Measurements from ENCODE around the gene MDM4. TPM values are rescaled to one million over a fixed set of nuclear protein-coding genes. Genes with fewer than 3 reads are reported as not detected.
A peak's percentile ranks its signal among the peaks of the same experiment; 100 is the strongest.

The MDM4 gene
- polyA plus RNA-seq, 6 donors from 2014 or later: 12.6 to 50.8 (median 28.2) TPM

- no peaks in the 10 kb centered on the region for H3K27me3 Mint-ChIP-seq
- peak overlapping the region; percentile 96 to 99 (median 98) for H3K4me3 Mint-ChIP-seq
- H3K4me1 Mint-ChIP-seq: peaks cover 76 to 82% (median 81%) of the 10 kb centered on the region in 3 donors
- ATAC-seq (ENCODE audit: low read depth in 2 of 2) (peak; percentile 57 to 61), DNase-seq (peak; percentile 64)
- H3K36me3 Mint-ChIP-seq: peaks cover 4 to 10% of the 10 kb centered on the region in 2 donors
- peak overlapping the region; percentile 93 to 99 (median 98) for H3K27ac Mint-ChIP-seq
- peaks cover 0 to 3% (median 0%) of the 10 kb centered on the region in 7 donors for H3K9me3 Mint-ChIP-seq
These were observed 21.0 kb upstream of the MDM4 start for GRCh38 chr1:204495078-204495753.

DNA sequence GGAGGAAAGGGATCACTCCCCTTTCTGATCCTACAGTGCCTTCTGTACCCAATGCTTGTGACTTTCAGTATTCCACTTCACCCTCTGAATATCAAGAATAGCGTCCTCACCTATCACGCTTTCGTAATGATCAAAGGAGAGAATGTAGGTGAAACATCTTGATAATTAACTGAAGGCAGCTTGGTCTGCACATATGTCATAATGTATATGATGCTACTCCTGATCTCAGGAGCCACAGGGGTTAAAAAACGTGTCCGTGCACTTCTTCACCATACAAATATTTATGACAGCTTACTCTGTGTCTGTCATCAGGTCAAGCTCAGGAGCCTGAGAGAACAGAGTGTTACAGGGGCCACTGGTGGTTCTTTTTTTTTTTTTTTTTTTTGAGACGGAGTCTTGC is 20.4 kb upstream of the MDM4 start:
- Mint-ChIP-seq H3K4me1 (peaks cover 71 to 81% (median 77%) of the 10 kb centered on the region in 3 donors), H3K27ac (peak overlapping the region; percentile 93 to 99 (median 98)), H3K27me3 (no peaks in the 10 kb centered on the region), H3K4me3 (peak overlapping the region; percentile 96 to 99 (median 98)), H3K9me3 (peaks cover 0 to 3% (median 0%) of the 10 kb centered on the region in 7 donors), H3K36me3 (peaks cover 0 to 7% of the 10 kb centered on the region in 2 donors)
- ATAC-seq (ENCODE audit: low read depth in 2 of 2) (no peak), DNase-seq (no peak)

DNA sequence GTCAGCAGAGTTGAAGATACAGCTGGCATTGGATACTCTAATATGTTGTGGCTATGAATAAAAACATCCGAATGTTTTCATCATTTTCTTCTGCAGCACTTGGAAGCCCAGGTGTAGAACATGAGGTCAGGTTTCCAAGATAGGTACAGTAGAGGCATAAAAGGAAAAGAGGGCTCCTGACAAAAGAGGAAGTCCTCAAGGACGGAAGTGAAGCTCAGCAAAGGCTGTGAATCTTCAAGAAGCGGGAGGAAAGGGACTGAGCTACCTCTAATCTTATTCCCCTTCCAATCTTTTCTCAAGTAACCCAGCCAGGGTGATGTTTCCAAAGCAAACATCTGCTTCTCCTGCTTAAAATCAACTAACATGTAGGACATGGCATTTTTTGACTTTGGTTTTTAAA is 17.2 kb upstream of the MDM4 start:
- Mint-ChIP-seq H3K9me3 (peaks cover 0 to 3% (median 0%) of the 10 kb centered on the region in 7 donors), H3K4me1 (peaks cover 59 to 80% (median 71%) of the 10 kb centered on the region in 3 donors), H3K36me3 (no peaks in the 10 kb centered on the region), H3K27ac (peak overlapping the region; percentile 86 to 97 (median 90)), H3K27me3 (no peaks in the 10 kb centered on the region), H3K4me3 (peak overlapping the region in 7 of 8 donors; percentile 9 to 81 (median 55))
- DNase-seq (peak; percentile 50), ATAC-seq (ENCODE audit: low read depth in 2 of 2) (peak in 1 of 2 donors; percentile 9)

DNA sequence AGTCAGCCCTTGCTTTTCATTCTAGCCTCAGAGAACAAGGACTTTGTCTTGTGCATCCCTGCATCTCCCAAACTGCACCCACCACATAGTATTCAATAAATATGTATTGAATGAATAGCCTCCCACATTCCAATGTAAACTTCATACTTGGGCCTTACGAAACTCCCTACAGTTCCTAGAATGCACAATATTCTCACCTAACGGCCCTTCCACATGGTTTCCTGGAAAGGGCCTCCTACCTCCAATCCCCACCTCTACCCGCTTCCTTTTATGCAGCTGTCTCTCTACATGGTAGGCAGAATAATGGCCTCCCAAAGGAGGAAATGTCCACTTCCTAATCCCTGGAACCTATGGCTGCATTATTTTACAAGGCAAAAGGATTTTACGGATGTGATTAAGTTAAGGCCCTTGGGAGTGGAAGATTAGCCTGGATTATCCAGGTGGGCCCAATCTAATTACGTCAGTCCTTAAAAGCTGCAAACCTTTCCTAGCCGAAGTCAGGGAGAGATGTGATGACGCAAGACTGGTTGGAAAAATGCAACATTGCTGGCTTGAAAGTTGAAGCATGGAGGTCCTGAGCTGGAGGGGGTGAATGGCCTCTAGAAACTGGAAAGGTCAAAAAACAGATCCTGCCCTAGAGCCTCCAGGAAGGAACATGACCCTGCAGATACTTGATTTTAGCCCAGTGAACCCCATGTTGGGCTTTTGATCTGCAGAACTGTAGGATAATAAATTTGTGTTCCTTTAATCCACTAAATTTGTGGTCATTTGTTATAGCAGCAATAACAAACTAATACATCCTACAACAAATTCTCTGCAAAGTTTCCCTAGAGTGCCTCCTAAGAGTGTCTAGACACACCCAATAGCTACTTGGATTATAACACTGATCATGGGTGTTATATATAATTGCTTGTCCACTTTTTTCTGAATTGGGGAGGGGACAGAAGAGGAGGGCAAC is 16.4 kb upstream of the MDM4 start:
- H3K4me3 Mint-ChIP-seq: peak overlapping the region in 4 of 8 donors; percentile 9 to 63 (median 39)
- peaks cover 0 to 3% (median 0%) of the 10 kb centered on the region in 7 donors for H3K9me3 Mint-ChIP-seq
- no peaks in the 10 kb centered on the region for H3K36me3 Mint-ChIP-seq
- no peak for DNase-seq
- H3K4me1 Mint-ChIP-seq: peaks cover 59 to 82% (median 72%) of the 10 kb centered on the region in 3 donors
- no peaks in the 10 kb centered on the region for H3K27me3 Mint-ChIP-seq
- no peak for ATAC-seq (ENCODE audit: low read depth in 2 of 2)
- peak overlapping the region in 4 of 6 donors; percentile 86 to 97 (median 90) for H3K27ac Mint-ChIP-seq

GRCh38 chr1:204502241-204502640 is 14.0 kb upstream of the MDM4 start:
- Mint-ChIP-seq H3K27ac (peak overlapping the region in 2 of 6 donors; percentile 69 to 72), H3K27me3 (peaks cover 0 to 10% (median 6%) of the 10 kb centered on the region in 3 donors), H3K4me1 (peaks cover 58 to 77% (median 72%) of the 10 kb centered on the region in 3 donors), H3K4me3 (peak overlapping the region in 1 of 8 donors; percentile 10), H3K9me3 (peaks cover 0 to 11% (median 0%) of the 10 kb centered on the region in 7 donors), H3K36me3 (peaks cover 6 to 8% of the 10 kb centered on the region in 2 donors)
- DNase-seq: no peak
- ATAC-seq (ENCODE audit: low read depth in 2 of 2): no peak

GRCh38 chr1:204503122-204503912 is 12.9 kb upstream of the MDM4 start:
- peak in 1 of 2 donors; percentile 6 for ATAC-seq (ENCODE audit: low read depth in 2 of 2)
- Mint-ChIP-seq H3K4me3 (peak overlapping the region in 5 of 8 donors; percentile 7 to 85 (median 20)), H3K27me3 (peaks cover 0 to 10% (median 6%) of the 10 kb centered on the region in 3 donors), H3K36me3 (peaks cover 6 to 8% of the 10 kb centered on the region in 2 donors), H3K4me1 (peaks cover 54 to 76% (median 71%) of the 10 kb centered on the region in 3 donors), H3K27ac (peak overlapping the region in 5 of 6 donors; percentile 36 to 87 (median 69)), H3K9me3 (peaks cover 0 to 11% (median 0%) of the 10 kb centered on the region in 7 donors)
- DNase-seq: peak; percentile 66

DNA sequence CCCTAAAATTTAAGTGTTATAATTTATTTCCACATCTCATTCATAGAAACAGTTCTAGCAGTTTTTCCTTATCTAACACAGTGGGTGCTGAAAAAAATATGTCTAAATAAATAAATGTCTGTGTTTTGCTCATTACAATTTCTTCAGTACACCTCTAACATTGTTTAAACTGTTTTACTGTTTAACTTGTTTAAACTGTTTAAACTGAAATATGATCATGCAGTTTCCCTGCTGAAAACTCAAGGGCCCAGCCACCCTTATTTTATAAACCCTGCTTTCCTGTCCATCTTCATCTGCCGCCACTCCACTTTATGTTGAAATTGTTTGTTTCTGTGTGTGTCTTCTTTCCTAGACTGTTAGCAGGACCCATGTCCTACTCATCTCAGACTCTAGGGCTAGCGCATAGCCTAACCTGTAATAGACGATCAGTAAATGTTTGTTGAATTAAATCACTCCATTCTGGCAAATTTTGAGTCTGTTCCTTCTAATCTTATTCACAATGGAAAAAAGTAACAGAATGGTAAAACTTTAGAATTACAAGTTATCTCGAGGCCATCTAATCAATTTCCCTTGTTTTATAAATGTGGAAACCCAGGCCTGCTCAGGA is 12.2 kb upstream of the MDM4 start:
- Mint-ChIP-seq H3K27me3 (peaks cover 0 to 10% (median 6%) of the 10 kb centered on the region in 3 donors), H3K4me1 (peaks cover 50 to 76% (median 68%) of the 10 kb centered on the region in 3 donors), H3K9me3 (peaks cover 0 to 11% (median 0%) of the 10 kb centered on the region in 7 donors), H3K4me3 (peak overlapping the region in 2 of 8 donors; percentile 26), H3K36me3 (peaks cover 6 to 8% of the 10 kb centered on the region in 2 donors), H3K27ac (peak overlapping the region in 2 of 6 donors; percentile 49 to 69)
- ATAC-seq (ENCODE audit: low read depth in 2 of 2) (no peak), DNase-seq (no peak)

GRCh38 chr1:204505674-204506200 is 10.5 kb upstream of the MDM4 start:
- peak overlapping the region in 5 of 6 donors; percentile 96 to 100 (median 99) for H3K27ac Mint-ChIP-seq
- peaks cover 42 to 77% (median 65%) of the 10 kb centered on the region in 3 donors for H3K4me1 Mint-ChIP-seq
- peak overlapping the region; percentile 90 to 97 (median 94) for H3K4me3 Mint-ChIP-seq
- peaks cover 0 to 10% (median 6%) of the 10 kb centered on the region in 3 donors for H3K27me3 Mint-ChIP-seq
- ATAC-seq (ENCODE audit: low read depth in 2 of 2) (no peak), DNase-seq (no peak)
- peaks cover 6 to 8% of the 10 kb centered on the region in 2 donors for H3K36me3 Mint-ChIP-seq
- H3K9me3 Mint-ChIP-seq: peaks cover 0 to 11% (median 0%) of the 10 kb centered on the region in 7 donors

DNA sequence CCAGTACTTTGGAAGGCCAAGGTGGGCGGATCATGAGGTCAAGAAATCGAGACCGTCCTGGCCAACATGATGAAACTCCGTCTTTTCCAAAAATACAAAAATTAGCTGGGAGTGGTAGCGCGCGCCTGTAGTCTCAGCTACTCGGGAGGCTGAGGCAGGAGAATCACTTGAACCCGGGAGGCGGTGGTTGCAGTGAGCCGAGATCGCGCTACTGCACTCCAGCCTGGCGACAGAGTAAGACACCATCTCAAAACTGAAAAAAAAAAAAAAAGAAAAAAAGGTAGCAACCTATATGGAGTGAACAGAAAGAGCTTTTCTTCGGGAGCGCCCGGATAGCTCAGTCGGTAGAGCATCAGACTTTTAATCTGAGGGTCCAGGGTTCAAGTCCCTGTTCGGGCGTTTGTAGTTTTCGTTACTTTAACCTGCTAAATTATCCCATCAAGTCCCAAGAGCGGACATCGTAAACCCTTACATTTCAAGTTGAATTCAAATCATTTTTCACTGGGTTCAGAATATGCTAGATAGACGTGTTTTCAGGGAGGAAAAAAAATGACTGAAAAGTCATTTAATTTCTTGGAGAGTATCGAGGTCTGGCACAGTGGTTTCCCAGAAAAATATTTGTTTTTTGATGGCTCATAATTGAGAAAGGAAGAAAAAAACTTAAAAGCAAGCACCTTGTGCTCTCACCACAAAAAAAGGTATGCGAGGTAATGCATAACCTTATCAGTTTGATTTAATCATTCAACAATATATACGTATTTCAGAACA is 9.8 kb upstream of the MDM4 start:
- Mint-ChIP-seq H3K36me3 (peaks cover 6 to 8% of the 10 kb centered on the region in 2 donors), H3K27ac (peak overlapping the region in 5 of 6 donors; percentile 96 to 100 (median 99)), H3K9me3 (peaks cover 0 to 11% (median 2%) of the 10 kb centered on the region in 7 donors), H3K4me1 (peaks cover 44 to 77% (median 68%) of the 10 kb centered on the region in 3 donors), H3K27me3 (peaks cover 0 to 10% (median 6%) of the 10 kb centered on the region in 3 donors), H3K4me3 (peak overlapping the region; percentile 90 to 97 (median 94))
- peak; percentile 61 to 63 for ATAC-seq (ENCODE audit: low read depth in 2 of 2)
- peak; percentile 79 for DNase-seq

DNA sequence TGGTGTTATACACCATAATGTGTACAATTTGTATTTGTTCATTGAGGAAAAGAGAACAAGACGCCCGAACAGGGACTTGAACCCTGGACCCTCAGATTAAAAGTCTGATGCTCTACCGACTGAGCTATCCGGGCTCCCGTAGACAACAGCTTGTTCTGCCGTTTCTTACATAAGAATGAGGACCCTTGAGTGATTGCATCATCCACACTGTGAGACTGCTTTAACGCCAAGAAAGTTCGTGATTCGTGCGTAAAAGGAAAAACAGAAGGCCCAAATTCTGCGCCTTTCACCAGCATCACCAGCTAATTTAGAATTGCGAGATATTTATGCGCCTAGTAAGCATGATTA is 9.3 kb upstream of the MDM4 start:
- peak; percentile 75 to 76 for ATAC-seq (ENCODE audit: low read depth in 2 of 2)
- Mint-ChIP-seq H3K27ac (peak overlapping the region in 5 of 6 donors; percentile 96 to 100 (median 99)), H3K9me3 (peaks cover 0 to 11% (median 2%) of the 10 kb centered on the region in 7 donors), H3K27me3 (peaks cover 0 to 10% (median 6%) of the 10 kb centered on the region in 3 donors), H3K36me3 (peaks cover 6 to 8% of the 10 kb centered on the region in 2 donors), H3K4me1 (peaks cover 42 to 77% (median 65%) of the 10 kb centered on the region in 3 donors), H3K4me3 (peak overlapping the region; percentile 90 to 97 (median 94))
- peak; percentile 91 for DNase-seq
